ENCODE results near the gene SCFD2.
A peak's percentile ranks its signal among the peaks of the same experiment; 100 is the strongest.

SCFD2 gene

DNA sequence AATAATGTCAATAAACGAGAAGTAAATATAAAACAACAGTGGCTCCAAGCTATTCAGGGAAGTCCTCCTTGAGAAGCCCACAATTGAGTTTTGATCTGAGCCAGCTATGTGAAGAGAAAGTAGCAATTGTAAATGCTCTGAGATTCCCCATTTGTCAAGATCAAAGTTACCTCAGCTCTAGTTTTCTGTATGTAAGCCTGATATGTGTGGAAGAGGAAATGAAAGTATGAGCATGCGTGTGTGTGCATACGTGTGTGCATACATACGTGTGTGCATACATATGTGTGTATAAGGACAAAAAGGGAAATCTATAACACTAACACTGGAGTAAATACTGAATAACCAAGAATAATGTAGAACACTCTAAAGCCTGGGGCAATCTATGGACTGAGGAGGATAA lies 130.3 kb downstream of the SCFD2 start:
- Mint-ChIP-seq H3K27me3 (ENCODE audit: low read depth) (no peaks in the 10 kb centered on the region), H3K4me1 (peaks cover 13% of the 10 kb centered on the region), H3K36me3 (ENCODE audit: low read depth) (peaks cover 11% of the 10 kb centered on the region), H3K9me3 (peaks cover 10% of the 10 kb centered on the region), H3K4me3 (no peak overlapping the region), H3K27ac (no peak overlapping the region)
- no peak for TF ChIP-seq CTCF (IDR thresholded peaks at IDR 0.05; ENCODE audit: unreplicated experiment in 3 of 3)

DNA sequence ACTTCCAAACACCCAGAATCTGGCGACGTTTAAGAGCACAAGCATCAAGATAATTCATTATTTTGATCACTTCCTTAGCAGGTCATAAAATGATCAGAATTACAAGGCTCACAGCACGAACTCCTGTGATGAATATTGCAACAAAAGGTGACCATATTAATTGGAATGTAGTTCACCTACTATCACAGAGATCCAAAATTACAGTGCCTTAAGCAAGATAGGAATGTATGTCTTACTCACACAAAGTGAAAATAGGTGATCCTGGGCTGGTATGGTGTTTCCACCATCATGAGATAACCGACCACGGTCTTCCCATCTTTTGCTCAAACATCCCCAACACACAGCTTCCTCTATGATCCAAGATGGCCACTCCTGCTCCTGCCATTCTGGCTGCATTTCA lies 131.2 kb downstream of the SCFD2 start:
- H3K9me3 Mint-ChIP-seq: peaks cover 3% of the 10 kb centered on the region
- no peak overlapping the region for H3K27ac Mint-ChIP-seq
- H3K36me3 Mint-ChIP-seq (ENCODE audit: low read depth): peaks cover 8% of the 10 kb centered on the region
- TF ChIP-seq CTCF (IDR thresholded peaks at IDR 0.05; ENCODE audit: unreplicated experiment in 3 of 3): no peak
- H3K4me3 Mint-ChIP-seq: no peak overlapping the region
- H3K4me1 Mint-ChIP-seq: peaks cover 13% of the 10 kb centered on the region
- no peaks in the 10 kb centered on the region for H3K27me3 Mint-ChIP-seq (ENCODE audit: low read depth)

GRCh38 chr4:53234111-53234510 lies 131.8 kb downstream of the SCFD2 start:
- no peaks in the 10 kb centered on the region for H3K27me3 Mint-ChIP-seq (ENCODE audit: low read depth)
- peaks cover 13% of the 10 kb centered on the region for H3K4me1 Mint-ChIP-seq
- no peak overlapping the region for H3K4me3 Mint-ChIP-seq
- TF ChIP-seq CTCF (IDR thresholded peaks at IDR 0.05; ENCODE audit: unreplicated experiment in 3 of 3): no peak
- no peak overlapping the region for H3K27ac Mint-ChIP-seq
- H3K36me3 Mint-ChIP-seq (ENCODE audit: low read depth): peaks cover 5% of the 10 kb centered on the region
- no peaks in the 10 kb centered on the region for H3K9me3 Mint-ChIP-seq

- no peaks in the 10 kb centered on the region for H3K27me3 Mint-ChIP-seq (ENCODE audit: low read depth)
- peaks cover 5% of the 10 kb centered on the region for H3K36me3 Mint-ChIP-seq (ENCODE audit: low read depth)
- no peak for TF ChIP-seq CTCF (IDR thresholded peaks at IDR 0.05; ENCODE audit: unreplicated experiment in 3 of 3)
- H3K4me3 Mint-ChIP-seq: no peak overlapping the region
- no peaks in the 10 kb centered on the region for H3K9me3 Mint-ChIP-seq
- peaks cover 13% of the 10 kb centered on the region for H3K4me1 Mint-ChIP-seq
- H3K27ac Mint-ChIP-seq: no peak overlapping the region
Measured at GRCh38 chr4:53233114-53233795, 132.6 kb downstream of the SCFD2 start.

DNA sequence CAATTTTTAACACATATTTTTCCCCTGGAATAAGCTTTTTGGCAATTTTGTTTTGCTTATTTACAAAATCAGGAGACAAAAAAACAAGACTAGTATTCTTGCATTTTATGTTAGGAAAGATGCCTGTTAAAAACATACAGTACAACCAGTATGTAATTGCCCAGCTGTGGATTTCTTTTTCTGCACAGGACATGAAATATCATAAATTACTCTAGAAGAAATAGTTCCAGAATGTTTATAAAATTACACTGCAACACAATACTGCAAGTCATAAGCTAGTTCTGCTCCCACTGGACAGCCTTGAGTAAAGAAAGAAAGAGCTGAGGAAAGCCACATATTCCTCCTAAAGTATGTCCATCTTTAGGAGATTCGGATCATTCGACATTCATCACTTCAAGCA lies 133.5 kb downstream of the SCFD2 start:
- no peak for TF ChIP-seq CTCF (IDR thresholded peaks at IDR 0.05; ENCODE audit: unreplicated experiment in 3 of 3)
- Mint-ChIP-seq H3K4me1 (peaks cover 13% of the 10 kb centered on the region), H3K9me3 (peaks cover 3% of the 10 kb centered on the region), H3K4me3 (no peak overlapping the region), H3K36me3 (ENCODE audit: low read depth) (peaks cover 5% of the 10 kb centered on the region), H3K27ac (peak overlapping the region; percentile 3 to 32 (median 11)), H3K27me3 (ENCODE audit: low read depth) (no peaks in the 10 kb centered on the region)

GRCh38 chr4:53228036-53228435 lies 137.8 kb downstream of the SCFD2 start:
- peaks cover 13% of the 10 kb centered on the region for H3K4me1 Mint-ChIP-seq
- no peak for TF ChIP-seq CTCF (IDR thresholded peaks at IDR 0.05; ENCODE audit: unreplicated experiment in 3 of 3)
- no peaks in the 10 kb centered on the region for H3K36me3 Mint-ChIP-seq (ENCODE audit: low read depth)
- H3K9me3 Mint-ChIP-seq: peaks cover 3% of the 10 kb centered on the region
- H3K27me3 Mint-ChIP-seq (ENCODE audit: low read depth): no peaks in the 10 kb centered on the region
- H3K4me3 Mint-ChIP-seq: no peak overlapping the region
- no peak overlapping the region for H3K27ac Mint-ChIP-seq

Data from nephron (organoid).